ENCODE data around the gene SYT17.

SYT17 gene

GRCh38 chr16:19173649-19174383 lies 5.8 kb downstream of the SYT17 start:
- Histone ChIP-seq H3K27ac (ENCODE audit: low read length) (no peak overlapping the region), H3K27me3 (ENCODE audit: low read depth, low read length) (peaks cover 4% of the 10 kb centered on the region; the same call in 1 of the 2 replicates), H3K9me3 (ENCODE audit: insufficient read depth, low read length) (no peaks in the 10 kb centered on the region), H3K4me1 (ENCODE audit: low read length) (peaks cover 21% of the 10 kb centered on the region), H3K36me3 (replicated peaks; ENCODE audit: low read depth, low read length) (no peaks in the 10 kb centered on the region), H4K20me1 (ENCODE audit: insufficient read depth, low read length) (no peaks in the 10 kb centered on the region), H3K4me3 (ENCODE audit: low read length) (peak overlapping the region; percentile 70), H3K79me2 (ENCODE audit: low read length) (no peaks in the 10 kb centered on the region), H3K4me2 (ENCODE audit: low read length) (peak overlapping the region; percentile 85), H2AFZ (ENCODE audit: low read depth, low read length) (peak overlapping the region; percentile 80), H3K9ac (ENCODE audit: low read length) (peak overlapping the region; percentile 33)
- TF ChIP-seq CTCF (IDR thresholded peaks at IDR 0.05; ENCODE audit: low read depth, low read length) = peak; percentile 14
- TF ChIP-seq EZH2phosphoT487 (IDR thresholded peaks at IDR 0.05; ENCODE audit: low read depth) = no peak

- Histone ChIP-seq H3K27me3 (ENCODE audit: low read depth, low read length) (peaks cover 4% of the 10 kb centered on the region; the same call in 1 of the 2 replicates), H3K79me2 (ENCODE audit: low read length) (no peaks in the 10 kb centered on the region), H3K4me3 (ENCODE audit: low read length) (no peak overlapping the region), H3K27ac (ENCODE audit: low read length) (no peak overlapping the region), H3K4me1 (ENCODE audit: low read length) (peaks cover 24% of the 10 kb centered on the region), H3K4me2 (ENCODE audit: low read length) (peak overlapping the region; percentile 85; the same call in 1 of the 2 replicates), H3K36me3 (replicated peaks; ENCODE audit: low read depth, low read length) (no peaks in the 10 kb centered on the region), H3K9me3 (ENCODE audit: insufficient read depth, low read length) (no peaks in the 10 kb centered on the region), H2AFZ (ENCODE audit: low read depth, low read length) (no peak overlapping the region), H3K9ac (ENCODE audit: low read length) (no peak overlapping the region), H4K20me1 (ENCODE audit: insufficient read depth, low read length) (no peaks in the 10 kb centered on the region)
- TF ChIP-seq CTCF (IDR thresholded peaks at IDR 0.05; ENCODE audit: low read depth, low read length) = no peak
- TF ChIP-seq EZH2phosphoT487 (IDR thresholded peaks at IDR 0.05; ENCODE audit: low read depth) = no peak
Measured at GRCh38 chr16:19174478-19174877, 6.4 kb downstream of the SYT17 start.

- Histone ChIP-seq H3K27ac (ENCODE audit: low read length) (no peak overlapping the region), H3K9ac (ENCODE audit: low read length) (no peak overlapping the region), H3K4me2 (ENCODE audit: low read length) (no peak overlapping the region), H3K4me1 (ENCODE audit: low read length) (peaks cover 32% of the 10 kb centered on the region), H3K79me2 (ENCODE audit: low read length) (no peaks in the 10 kb centered on the region), H3K36me3 (replicated peaks; ENCODE audit: low read depth, low read length) (no peaks in the 10 kb centered on the region), H3K4me3 (ENCODE audit: low read length) (no peak overlapping the region), H4K20me1 (ENCODE audit: insufficient read depth, low read length) (no peaks in the 10 kb centered on the region), H3K9me3 (ENCODE audit: insufficient read depth, low read length) (no peaks in the 10 kb centered on the region), H2AFZ (ENCODE audit: low read depth, low read length) (no peak overlapping the region), H3K27me3 (ENCODE audit: low read depth, low read length) (peaks cover 3% of the 10 kb centered on the region; the same call in 1 of the 2 replicates)
- no peak for TF ChIP-seq EZH2phosphoT487 (IDR thresholded peaks at IDR 0.05; ENCODE audit: low read depth)
- no peak for TF ChIP-seq CTCF (IDR thresholded peaks at IDR 0.05; ENCODE audit: low read depth, low read length)
Measured at GRCh38 chr16:19175492-19176262, 7.6 kb downstream of the SYT17 start.

GRCh38 chr16:19177111-19177739 lies 9.2 kb downstream of the SYT17 start:
- Histone ChIP-seq H3K4me1 (ENCODE audit: low read length) (peaks cover 32% of the 10 kb centered on the region), H4K20me1 (ENCODE audit: insufficient read depth, low read length) (no peaks in the 10 kb centered on the region), H3K4me3 (ENCODE audit: low read length) (no peak overlapping the region), H2AFZ (ENCODE audit: low read depth, low read length) (0 out of 2 replicates have a peak overlapping the region, but pooled peaks have one; percentile 52), H3K79me2 (ENCODE audit: low read length) (no peaks in the 10 kb centered on the region), H3K9me3 (ENCODE audit: insufficient read depth, low read length) (no peaks in the 10 kb centered on the region), H3K9ac (ENCODE audit: low read length) (no peak overlapping the region), H3K27me3 (ENCODE audit: low read depth, low read length) (no peaks in the 10 kb centered on the region), H3K36me3 (replicated peaks; ENCODE audit: low read depth, low read length) (no peaks in the 10 kb centered on the region), H3K27ac (ENCODE audit: low read length) (0 out of 2 replicates have a peak overlapping the region, but pooled peaks have one; percentile 17), H3K4me2 (ENCODE audit: low read length) (no peak overlapping the region; the same call in 1 of the 2 replicates)
- TF ChIP-seq EZH2phosphoT487 (IDR thresholded peaks at IDR 0.05; ENCODE audit: low read depth) (no peak), CTCF (IDR thresholded peaks at IDR 0.05; ENCODE audit: low read depth, low read length) (peak; percentile 34)

Data from OCI-LY3 (cell line).